IMR-90 (cell line): ENCODE measurements around the gene ART4.

Experiments
- BHLHE40 ChIP-seq: fragments of 150-350 bp; IDR thresholded peaks from 2 replicates; pipeline ENCODE4 v1.6.1; 2016; ENCODE audit warnings: mild to moderate bottlenecking, low read depth, low read length
- CEBPB ChIP-seq: IDR thresholded peaks from 2 replicates; pipeline ENCODE4 v1.6.1; 2012; ENCODE audit warnings: low read depth, low read length, improper control_type of control experiment
- CHD1 ChIP-seq: IDR thresholded peaks from 2 replicates; pipeline ENCODE4 v1.6.1; 2012; ENCODE audit warnings: low read depth, low read length, improper control_type of control experiment
- ELK1 ChIP-seq: fragments of 150-350 bp; IDR thresholded peaks from 2 replicates; pipeline ENCODE4 v1.6.1; 2016; ENCODE audit warnings: low read depth, mild to moderate bottlenecking, low read length, moderate library complexity, borderline replicate concordance
- MAFK ChIP-seq: IDR thresholded peaks from 2 replicates; pipeline ENCODE4 v1.6.1; 2012; ENCODE audit warnings: low read depth, low read length, improper control_type of control experiment
- MXI1 ChIP-seq: IDR thresholded peaks from 2 replicates; pipeline ENCODE4 v1.6.1; 2012; ENCODE audit warnings: low read depth, mild to moderate bottlenecking, low read length, moderate library complexity, borderline replicate concordance
- NFE2L2 ChIP-seq: fragments of 150-350 bp; IDR thresholded peaks from 2 replicates; pipeline ENCODE4 v1.6.1; 2016; ENCODE audit warnings: low read depth, mild to moderate bottlenecking, low read length
- POLR2A ChIP-seq: IDR thresholded peaks from 2 replicates; pipeline ENCODE4 v1.6.1; 2012; ENCODE audit warnings: mild to moderate bottlenecking, low read depth, low read length
- RAD21 ChIP-seq: IDR thresholded peaks from 2 replicates; pipeline ENCODE4 v1.6.1; 2012; ENCODE audit warnings: low read length, improper control_type of control experiment
- RCOR1 ChIP-seq: IDR thresholded peaks from 2 replicates; pipeline ENCODE4 v1.6.1; 2012; ENCODE audit warnings: mild to moderate bottlenecking, low read length, improper control_type of control experiment; ENCODE audit not compliant: insufficient replicate concordance
- RFX5 ChIP-seq: IDR thresholded peaks from 2 replicates; pipeline ENCODE4 v1.8.0; 2012; ENCODE audit warnings: low read depth, mild to moderate bottlenecking, low read length, moderate library complexity
- SMC3 ChIP-seq: fragments of 150-350 bp; IDR thresholded peaks from 2 replicates; pipeline ENCODE4 v1.6.1; 2016; ENCODE audit warnings: low read depth, mild to moderate bottlenecking, antibody characterized with exemption, low read length, moderate library complexity
- USF2 ChIP-seq: fragments of 150-350 bp; IDR thresholded peaks from 2 replicates; pipeline ENCODE4 v1.6.1; 2017; ENCODE audit warnings: mild to moderate bottlenecking, antibody characterized with exemption, low read length, low read depth
- TF ChIP-seq, protein P1 (sequence below): conservative IDR thresholded peaks from 2 replicates; pipeline ENCODE4 v1.5.1; 2012; ENCODE audit warnings: mild to moderate bottlenecking, low read depth, low read length, improper control_type of control experiment

- TF ChIP-seq POLR2A: no peak
- TF ChIP-seq, protein P1, sequence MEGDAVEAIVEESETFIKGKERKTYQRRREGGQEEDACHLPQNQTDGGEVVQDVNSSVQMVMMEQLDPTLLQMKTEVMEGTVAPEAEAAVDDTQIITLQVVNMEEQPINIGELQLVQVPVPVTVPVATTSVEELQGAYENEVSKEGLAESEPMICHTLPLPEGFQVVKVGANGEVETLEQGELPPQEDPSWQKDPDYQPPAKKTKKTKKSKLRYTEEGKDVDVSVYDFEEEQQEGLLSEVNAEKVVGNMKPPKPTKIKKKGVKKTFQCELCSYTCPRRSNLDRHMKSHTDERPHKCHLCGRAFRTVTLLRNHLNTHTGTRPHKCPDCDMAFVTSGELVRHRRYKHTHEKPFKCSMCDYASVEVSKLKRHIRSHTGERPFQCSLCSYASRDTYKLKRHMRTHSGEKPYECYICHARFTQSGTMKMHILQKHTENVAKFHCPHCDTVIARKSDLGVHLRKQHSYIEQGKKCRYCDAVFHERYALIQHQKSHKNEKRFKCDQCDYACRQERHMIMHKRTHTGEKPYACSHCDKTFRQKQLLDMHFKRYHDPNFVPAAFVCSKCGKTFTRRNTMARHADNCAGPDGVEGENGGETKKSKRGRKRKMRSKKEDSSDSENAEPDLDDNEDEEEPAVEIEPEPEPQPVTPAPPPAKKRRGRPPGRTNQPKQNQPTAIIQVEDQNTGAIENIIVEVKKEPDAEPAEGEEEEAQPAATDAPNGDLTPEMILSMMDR: no peak
- TF ChIP-seq RAD21: no peak
- no peak for TF ChIP-seq CEBPB
- no peak for TF ChIP-seq CHD1
- TF ChIP-seq ELK1: no peak
- no peak for TF ChIP-seq RCOR1
- no peak for TF ChIP-seq BHLHE40
- TF ChIP-seq USF2: no peak
- TF ChIP-seq MXI1: no peak
- no peak for TF ChIP-seq NFE2L2
- no peak for TF ChIP-seq SMC3
- no peak for TF ChIP-seq MAFK
- no peak for TF ChIP-seq RFX5
Measured at GRCh38 chr12:14874882-14875281, 31.6 kb upstream of the ART4 start.
